ENCODE results near the gene CD80.
A peak's percentile ranks its signal among the peaks of the same experiment; 100 is the strongest.

The CD80 gene

DNA sequence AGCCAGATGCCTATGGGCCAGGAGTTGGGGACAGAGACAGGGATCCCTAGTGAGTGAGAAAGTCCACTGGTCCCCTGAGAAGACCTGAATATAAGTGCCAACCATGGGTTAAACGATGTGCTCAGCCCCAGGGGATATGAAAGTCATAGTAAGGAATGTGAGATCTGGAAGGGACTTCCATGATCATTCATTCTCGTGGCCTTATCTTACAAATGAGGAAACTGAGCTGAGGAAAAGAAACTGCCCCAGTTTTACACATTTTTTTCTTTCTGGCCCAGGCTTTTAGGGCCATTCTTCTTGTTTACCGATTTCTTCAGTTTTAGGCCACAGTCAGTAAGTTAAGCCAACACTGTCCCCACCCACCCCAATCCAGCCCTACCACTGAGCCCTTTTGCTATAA is 11.1 kb downstream of the CD80 start:
- Histone ChIP-seq H3K27me3 (ENCODE audit: low read depth) (no peaks in the 10 kb centered on the region), H3K9me3 (no peaks in the 10 kb centered on the region), H3K36me3 (replicated peaks) (no peaks in the 10 kb centered on the region), H3K4me3 (no peak overlapping the region), H3K4me1 (no peaks in the 10 kb centered on the region)
- in situ Hi-C loops (cut with MboI; ENCODE audit: low sequenced_read_pairs) = no loop called here
- DNase-seq (ENCODE audit: low spot score in 2 of 2) = no peak

DNA sequence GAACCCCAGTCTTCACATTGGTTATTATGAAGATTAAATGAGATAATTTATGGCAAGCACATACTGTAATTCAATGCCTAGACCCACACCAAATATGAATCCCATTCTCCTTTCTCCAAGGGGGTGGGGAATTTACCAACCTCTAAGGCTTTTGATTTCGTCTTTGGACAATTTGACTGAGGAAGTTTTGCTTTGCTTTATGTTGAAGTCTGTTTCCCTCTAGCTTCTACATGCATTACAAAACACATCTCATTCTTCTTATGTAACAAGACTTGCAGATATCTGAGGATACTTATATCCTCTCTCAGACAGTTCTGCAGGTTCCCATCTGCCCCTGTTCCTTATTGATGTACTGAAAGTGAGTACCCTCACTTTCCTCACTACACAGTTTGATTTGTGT is 12.2 kb downstream of the CD80 start:
- Histone ChIP-seq H3K36me3 (replicated peaks) (no peaks in the 10 kb centered on the region), H3K4me1 (no peaks in the 10 kb centered on the region), H3K4me3 (no peak overlapping the region), H3K9me3 (no peaks in the 10 kb centered on the region), H3K27me3 (ENCODE audit: low read depth) (no peaks in the 10 kb centered on the region)
- in situ Hi-C loops (cut with MboI; ENCODE audit: low sequenced_read_pairs) = no loop called here
- no peak for DNase-seq (ENCODE audit: low spot score in 2 of 2)

DNA sequence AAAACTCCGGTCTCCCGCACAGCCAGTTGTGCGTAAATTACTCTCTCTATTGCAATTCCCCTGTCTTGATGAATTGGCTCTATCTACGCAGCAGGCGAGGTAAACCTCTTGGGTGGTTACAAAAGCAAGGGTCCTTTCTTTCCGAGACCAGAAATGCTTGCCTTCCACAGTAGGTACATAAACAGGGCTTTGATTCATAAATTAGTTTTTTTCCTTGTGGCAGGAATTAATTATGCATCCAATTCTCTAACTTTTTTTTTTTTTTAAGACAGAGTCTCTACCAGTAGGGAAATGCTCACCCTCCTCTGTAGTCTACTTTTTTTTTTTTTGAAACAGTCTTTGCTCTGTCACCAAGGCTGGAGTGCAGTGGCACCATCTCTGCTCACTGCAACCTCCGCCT is 16.3 kb downstream of the CD80 start:
- H3K4me3 ChIP-seq = no peak overlapping the region
- H3K27me3 ChIP-seq (ENCODE audit: low read depth) = no peaks in the 10 kb centered on the region
- no peaks in the 10 kb centered on the region for H3K9me3 ChIP-seq
- no peaks in the 10 kb centered on the region for H3K36me3 ChIP-seq (replicated peaks)
- no peak for DNase-seq (ENCODE audit: low spot score in 2 of 2)
- in situ Hi-C loops (cut with MboI; ENCODE audit: low sequenced_read_pairs) = no loop called here
- no peaks in the 10 kb centered on the region for H3K4me1 ChIP-seq

DNA sequence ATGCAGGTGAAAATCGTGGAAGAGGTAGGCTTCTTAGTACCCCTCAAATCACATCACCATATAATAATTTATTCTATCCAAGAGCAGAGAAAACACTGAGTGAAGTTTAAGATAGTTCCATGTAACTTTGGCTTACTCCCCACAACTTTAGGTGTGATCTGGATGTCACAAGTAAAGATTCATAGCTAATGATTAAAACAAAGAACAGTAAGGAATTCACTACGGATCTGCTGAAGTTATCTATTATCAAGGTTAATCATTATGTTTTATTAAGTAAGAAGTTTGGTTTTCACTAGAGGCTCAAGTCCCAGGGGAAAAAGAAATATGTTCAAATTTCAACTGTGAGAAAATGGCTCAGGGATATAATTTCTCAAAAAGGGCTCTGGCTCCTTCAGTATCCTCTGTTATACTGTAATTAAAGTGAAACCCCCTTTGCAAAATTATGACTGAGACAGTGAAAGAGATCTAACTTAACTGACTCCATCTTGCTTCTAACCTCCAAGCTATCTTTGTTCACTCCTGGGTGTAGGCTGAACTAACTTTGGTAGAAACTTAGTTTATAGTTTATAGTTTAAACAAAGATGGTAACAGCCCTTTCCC is 17.1 kb downstream of the CD80 start:
- in situ Hi-C loops (cut with MboI; ENCODE audit: low sequenced_read_pairs) = no loop called here
- no peak overlapping the region for H3K4me3 ChIP-seq
- H3K9me3 ChIP-seq = no peaks in the 10 kb centered on the region
- no peak for DNase-seq (ENCODE audit: low spot score in 2 of 2)
- no peaks in the 10 kb centered on the region for H3K36me3 ChIP-seq (replicated peaks)
- no peaks in the 10 kb centered on the region for H3K27me3 ChIP-seq (ENCODE audit: low read depth)
- no peaks in the 10 kb centered on the region for H3K4me1 ChIP-seq

DNA sequence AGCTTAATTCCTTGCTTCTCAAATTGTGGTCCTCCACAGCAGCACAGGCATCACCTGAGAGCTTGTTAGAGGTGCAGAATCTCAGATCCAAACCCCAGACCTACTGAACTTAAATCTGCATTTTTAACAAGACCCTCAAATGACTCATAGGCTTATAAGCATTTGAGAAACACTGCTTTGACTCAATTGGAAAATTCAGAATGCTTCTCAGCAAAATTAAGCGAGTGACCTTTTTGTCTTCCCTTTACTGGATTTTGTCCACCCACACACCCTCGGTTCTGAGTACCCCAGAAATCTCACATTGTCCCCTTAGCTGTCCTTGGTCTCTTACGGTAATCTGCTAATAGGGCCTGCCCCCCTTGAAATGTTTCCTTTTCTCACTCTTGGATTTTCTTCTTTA is 17.9 kb downstream of the CD80 start:
- in situ Hi-C loops (cut with MboI; ENCODE audit: low sequenced_read_pairs) = no loop called here
- no peak for DNase-seq (ENCODE audit: low spot score in 2 of 2)
- Histone ChIP-seq H3K4me1 (no peaks in the 10 kb centered on the region), H3K4me3 (no peak overlapping the region), H3K36me3 (replicated peaks) (no peaks in the 10 kb centered on the region), H3K27me3 (ENCODE audit: low read depth) (no peaks in the 10 kb centered on the region), H3K9me3 (no peaks in the 10 kb centered on the region)

DNA sequence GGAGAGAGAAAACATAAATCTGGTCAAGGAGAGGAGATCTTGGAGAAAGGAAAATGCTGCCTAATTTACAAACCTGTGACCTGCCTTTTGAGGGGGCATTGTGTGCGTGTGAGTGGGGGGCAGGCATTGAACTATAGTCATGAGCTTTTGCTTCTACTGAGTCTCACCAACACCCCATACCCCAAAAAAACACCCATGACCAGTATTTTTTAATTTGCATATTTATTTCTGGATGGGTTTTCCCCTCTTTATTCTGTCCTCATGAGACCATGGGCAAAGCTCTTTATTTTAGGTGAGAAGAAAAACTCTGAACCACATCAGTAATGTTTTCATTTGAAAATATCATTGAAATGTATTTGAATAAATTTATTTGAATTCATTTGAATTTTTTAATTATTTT is 20.6 kb downstream of the CD80 start:
- H3K4me1 ChIP-seq = no peaks in the 10 kb centered on the region
- in situ Hi-C loops (cut with MboI; ENCODE audit: low sequenced_read_pairs) = no loop called here
- no peak for DNase-seq (ENCODE audit: low spot score in 2 of 2)

DNA sequence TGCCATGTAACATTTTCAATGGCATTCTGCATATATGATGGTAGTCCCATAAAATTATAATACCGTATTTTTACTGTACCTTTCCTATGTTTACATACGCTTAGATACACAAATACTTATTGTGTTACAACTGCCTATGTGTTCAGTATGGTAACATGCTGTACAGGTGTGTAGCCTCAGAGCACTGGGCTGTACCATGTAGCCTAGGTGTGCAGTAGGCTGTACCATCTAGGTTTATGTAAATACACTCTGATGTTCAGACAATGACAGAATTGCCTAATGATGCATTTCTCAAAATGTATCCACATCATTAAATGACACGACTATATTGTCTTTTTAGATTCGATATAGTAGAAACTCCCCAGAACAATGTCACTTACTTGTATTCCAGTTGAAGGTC is 22.7 kb downstream of the CD80 start:
- H3K9me3 ChIP-seq = no peaks in the 10 kb centered on the region
- in situ Hi-C loops (cut with MboI; ENCODE audit: low sequenced_read_pairs) = no loop called here
- H3K36me3 ChIP-seq (replicated peaks) = no peaks in the 10 kb centered on the region
- no peak for DNase-seq (ENCODE audit: low spot score in 2 of 2)
- no peaks in the 10 kb centered on the region for H3K4me1 ChIP-seq
- no peak overlapping the region for H3K4me3 ChIP-seq
- H3K27me3 ChIP-seq (ENCODE audit: low read depth) = no peaks in the 10 kb centered on the region

More for the DNA sequence above, 20.6 kb downstream of the CD80 start:
- Histone ChIP-seq H3K27me3 (ENCODE audit: low read depth) (no peaks in the 10 kb centered on the region), H3K4me3 (no peak overlapping the region), H3K36me3 (replicated peaks) (no peaks in the 10 kb centered on the region), H3K9me3 (no peaks in the 10 kb centered on the region)

DNA sequence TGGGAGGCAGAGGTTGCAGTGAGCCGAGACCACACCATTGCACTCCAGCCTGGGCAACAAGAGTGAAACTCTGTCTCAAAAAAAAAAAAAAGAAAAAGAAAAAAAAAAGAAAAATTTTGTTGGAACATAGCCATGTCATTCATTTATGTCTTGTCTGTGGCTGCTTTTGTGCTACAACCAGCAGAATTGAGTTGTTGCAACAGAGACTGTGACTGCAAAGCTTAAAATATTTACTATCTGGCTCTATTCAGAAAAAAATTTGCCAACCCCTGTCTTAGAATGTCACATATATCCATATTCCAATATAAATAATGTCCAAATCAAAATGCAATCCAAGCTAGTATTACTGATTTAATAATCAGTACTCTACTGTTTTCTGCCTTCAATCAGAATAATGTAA is 25.1 kb downstream of the CD80 start:
- Histone ChIP-seq H3K9me3 (no peaks in the 10 kb centered on the region), H3K36me3 (replicated peaks) (no peaks in the 10 kb centered on the region), H3K27me3 (ENCODE audit: low read depth) (no peaks in the 10 kb centered on the region), H3K4me1 (no peaks in the 10 kb centered on the region), H3K4me3 (no peak overlapping the region)
- in situ Hi-C loops (cut with MboI; ENCODE audit: low sequenced_read_pairs) = no loop called here
- DNase-seq (ENCODE audit: low spot score in 2 of 2) = no peak

DNA sequence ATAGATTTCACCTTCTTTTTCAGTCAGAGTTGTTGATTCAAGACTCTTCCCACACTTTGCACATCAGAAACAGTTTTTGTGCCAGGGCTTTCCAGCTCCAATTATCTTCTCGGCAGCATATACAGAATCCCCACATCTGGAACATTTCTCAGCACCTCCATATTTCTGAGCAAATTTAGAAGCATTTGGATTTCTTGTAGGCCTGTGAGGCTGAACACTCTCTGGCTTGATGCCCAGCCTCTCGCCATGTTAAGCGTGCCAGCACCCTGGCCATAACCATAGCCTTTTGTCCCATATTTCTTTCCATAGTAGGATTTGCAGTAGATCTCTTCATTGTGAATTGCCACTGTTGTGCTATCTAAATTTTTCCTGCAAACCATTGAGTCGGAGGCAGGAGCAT is 28.3 kb downstream of the CD80 start:
- in situ Hi-C loops (cut with MboI; ENCODE audit: low sequenced_read_pairs) = no loop called here
- H3K36me3 ChIP-seq (replicated peaks) = no peaks in the 10 kb centered on the region
- no peak for DNase-seq (ENCODE audit: low spot score in 2 of 2)

DNA sequence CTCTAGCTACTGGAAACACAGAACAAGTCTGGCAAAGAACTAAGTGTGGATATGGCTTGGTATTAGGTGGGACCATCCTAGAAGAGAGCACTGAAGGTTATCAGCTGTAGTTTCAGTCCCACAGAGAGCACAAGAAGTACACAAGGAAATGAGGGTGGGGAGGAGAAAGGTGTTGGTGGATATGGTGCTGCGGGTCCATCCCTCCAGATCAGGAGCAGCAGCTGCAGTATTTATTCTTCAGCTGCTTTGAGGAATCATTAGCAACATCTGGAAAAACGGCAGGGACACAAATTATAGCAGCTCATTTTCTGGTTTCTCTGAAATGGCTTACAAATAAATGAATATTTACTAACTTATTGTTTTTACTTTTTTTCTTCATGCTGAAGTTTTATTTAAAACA is 29.0 kb downstream of the CD80 start:
- H3K36me3 ChIP-seq (replicated peaks) = no peaks in the 10 kb centered on the region; the same call in 1 of the 2 replicates

More for the DNA sequence above, 28.3 kb downstream of the CD80 start:
- H3K9me3 ChIP-seq = no peaks in the 10 kb centered on the region
- H3K4me3 ChIP-seq = no peak overlapping the region
- no peaks in the 10 kb centered on the region for H3K27me3 ChIP-seq (ENCODE audit: low read depth)
- no peaks in the 10 kb centered on the region for H3K4me1 ChIP-seq

DNA sequence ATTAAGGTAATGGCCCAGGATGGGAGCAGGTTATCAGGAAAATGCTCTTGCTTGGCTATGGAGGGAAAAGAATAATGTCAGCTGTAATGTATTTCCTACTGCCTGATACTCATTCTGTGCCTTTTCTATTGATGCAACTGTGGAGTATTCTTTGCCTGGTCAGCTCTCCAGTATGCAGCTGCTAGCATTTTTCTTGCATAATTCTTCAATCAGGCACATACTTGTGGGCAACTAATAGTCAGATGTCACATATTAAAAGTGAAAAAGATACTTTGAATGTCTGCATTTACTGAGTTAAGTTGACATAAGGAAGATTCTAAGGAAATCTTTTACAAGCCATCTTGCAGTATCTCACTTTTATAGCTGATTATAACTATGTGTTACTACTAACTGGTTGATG is 29.5 kb downstream of the CD80 start:
- no peak for DNase-seq (ENCODE audit: low spot score in 2 of 2)
- no peaks in the 10 kb centered on the region for H3K27me3 ChIP-seq (ENCODE audit: low read depth)
- H3K9me3 ChIP-seq = no peaks in the 10 kb centered on the region
- H3K4me1 ChIP-seq = no peaks in the 10 kb centered on the region
- in situ Hi-C loops (cut with MboI; ENCODE audit: low sequenced_read_pairs) = no loop called here
- no peak overlapping the region for H3K4me3 ChIP-seq
- no peaks in the 10 kb centered on the region; the same call in 1 of the 2 replicates for H3K36me3 ChIP-seq (replicated peaks)

More for the DNA sequence above, 29.0 kb downstream of the CD80 start:
- in situ Hi-C loops (cut with MboI; ENCODE audit: low sequenced_read_pairs) = no loop called here
- DNase-seq (ENCODE audit: low spot score in 2 of 2) = no peak
- Histone ChIP-seq H3K4me1 (no peaks in the 10 kb centered on the region), H3K4me3 (no peak overlapping the region), H3K9me3 (no peaks in the 10 kb centered on the region), H3K27me3 (ENCODE audit: low read depth) (no peaks in the 10 kb centered on the region)

DNA sequence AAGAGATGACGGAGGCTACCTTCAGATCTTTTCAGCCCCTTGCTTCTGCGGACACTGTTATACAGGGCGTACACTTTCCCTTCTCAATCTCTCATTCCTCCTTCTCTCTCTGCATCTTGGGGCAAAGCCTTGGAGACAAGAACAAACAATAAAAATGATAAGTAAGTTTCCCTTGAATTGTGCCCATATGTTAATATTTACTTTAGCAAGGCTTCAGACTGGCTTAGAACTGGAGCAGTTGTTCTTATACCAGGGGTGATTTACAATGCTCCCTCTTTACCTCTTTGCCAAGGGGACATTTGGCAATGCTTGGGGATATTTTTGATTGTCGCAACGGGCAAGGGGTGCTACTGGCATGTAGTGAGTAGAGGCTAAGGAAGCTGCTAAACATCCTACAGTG is 31.7 kb downstream of the CD80 start:
- H3K9me3 ChIP-seq = no peaks in the 10 kb centered on the region
- no peak overlapping the region for H3K4me3 ChIP-seq
- no peak for DNase-seq (ENCODE audit: low spot score in 2 of 2)
- H3K36me3 ChIP-seq (replicated peaks) = peaks cover 12% of the 10 kb centered on the region
- no peaks in the 10 kb centered on the region for H3K4me1 ChIP-seq
- no peaks in the 10 kb centered on the region for H3K27me3 ChIP-seq (ENCODE audit: low read depth)
- in situ Hi-C loops (cut with MboI; ENCODE audit: low sequenced_read_pairs) = no loop called here

DNA sequence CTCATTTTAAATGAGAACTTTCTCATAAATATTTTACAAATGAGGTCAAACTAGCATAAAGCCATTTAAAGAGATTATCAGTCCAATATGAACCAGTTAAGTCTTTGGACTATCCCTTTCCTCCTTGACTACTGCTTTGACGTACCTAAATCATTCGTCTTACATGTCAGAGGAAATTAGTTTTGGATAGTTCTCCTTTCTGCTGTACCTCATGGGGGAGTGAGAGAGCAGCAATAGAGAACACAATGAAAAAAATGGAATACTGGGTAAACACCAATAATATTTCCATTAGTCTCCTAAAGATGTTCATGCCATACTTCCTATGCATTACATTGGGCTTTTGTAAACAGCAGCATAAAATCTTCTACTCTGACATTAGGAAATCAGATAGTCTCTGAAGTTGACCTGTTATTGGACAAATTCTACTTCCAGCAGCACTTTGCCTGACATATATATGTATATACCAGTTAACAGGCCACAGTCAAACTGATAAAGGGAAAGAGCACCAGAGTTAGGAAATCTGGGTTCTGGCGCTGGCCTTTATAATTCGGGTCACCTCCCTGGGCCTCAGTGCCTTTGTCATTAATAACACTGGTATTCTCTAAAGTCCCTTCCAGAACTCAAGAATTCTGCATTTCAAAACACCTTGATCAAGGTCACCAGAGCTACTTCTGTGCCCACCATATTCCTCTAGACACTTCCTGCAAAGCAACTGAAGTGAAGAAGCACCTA is 34.3 kb downstream of the CD80 start:
- DNase-seq (ENCODE audit: low spot score in 2 of 2) = peak in 1 of 2 experiments; percentile 15
- Histone ChIP-seq H3K9me3 (no peaks in the 10 kb centered on the region), H3K36me3 (replicated peaks) (peaks cover 24% of the 10 kb centered on the region), H3K27me3 (ENCODE audit: low read depth) (no peaks in the 10 kb centered on the region), H3K4me1 (no peaks in the 10 kb centered on the region), H3K4me3 (no peak overlapping the region)
- in situ Hi-C loops (cut with MboI; ENCODE audit: low sequenced_read_pairs) = no loop called here

DNA sequence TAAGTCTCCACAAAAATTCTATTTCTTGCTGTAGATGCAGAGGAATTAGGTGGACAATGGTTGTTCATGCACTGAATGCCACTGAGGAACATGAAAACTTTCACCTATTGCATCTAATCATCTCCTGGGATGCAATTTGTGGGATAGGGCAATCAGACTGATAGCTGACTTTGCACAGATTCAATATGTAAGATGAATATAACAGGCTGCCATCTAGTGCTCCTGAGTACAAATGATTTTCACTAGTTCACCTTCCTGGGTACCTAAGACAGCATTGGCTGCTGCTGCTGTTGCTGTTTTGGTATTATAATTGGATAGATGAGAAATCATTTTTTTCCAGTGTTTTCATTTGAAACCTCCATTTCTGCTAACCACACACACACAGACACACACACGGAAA is 41.4 kb downstream of the CD80 start:
- Histone ChIP-seq H3K27me3 (ENCODE audit: low read depth) (no peaks in the 10 kb centered on the region), H3K36me3 (replicated peaks) (peaks cover 78% of the 10 kb centered on the region)
- in situ Hi-C loops (cut with MboI; ENCODE audit: low sequenced_read_pairs) = no loop called here

DNA sequence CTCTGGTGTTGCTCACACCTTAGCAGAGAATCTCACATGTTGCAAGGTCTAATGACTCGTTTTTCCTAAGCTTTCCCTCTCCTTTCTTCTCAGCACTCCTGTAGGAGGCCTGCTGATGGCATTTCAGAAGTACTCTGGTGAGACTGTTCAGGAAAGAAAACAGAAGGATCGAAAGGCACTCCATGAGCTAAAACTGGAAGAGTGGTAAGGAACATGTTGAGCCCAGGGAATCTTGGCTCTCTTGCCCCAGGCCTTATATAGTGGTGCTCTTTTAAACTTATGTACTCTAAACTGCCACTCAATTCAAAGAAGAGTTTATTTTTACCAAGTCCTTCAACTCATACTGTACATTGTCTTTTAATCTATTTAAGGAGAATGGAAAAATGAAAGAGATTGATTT is 42.3 kb downstream of the CD80 start:
- in situ Hi-C loops (cut with MboI; ENCODE audit: low sequenced_read_pairs) = no loop called here
- H3K36me3 ChIP-seq (replicated peaks) = peaks cover 82% of the 10 kb centered on the region
- no peaks in the 10 kb centered on the region for H3K9me3 ChIP-seq
- no peak overlapping the region for H3K4me3 ChIP-seq
- no peak for DNase-seq (ENCODE audit: low spot score in 2 of 2)
- H3K4me1 ChIP-seq = no peaks in the 10 kb centered on the region
- no peaks in the 10 kb centered on the region for H3K27me3 ChIP-seq (ENCODE audit: low read depth)

More for the DNA sequence above, 41.4 kb downstream of the CD80 start:
- no peak for DNase-seq (ENCODE audit: low spot score in 2 of 2)
- no peak overlapping the region for H3K4me3 ChIP-seq
- no peaks in the 10 kb centered on the region for H3K4me1 ChIP-seq
- H3K9me3 ChIP-seq = no peaks in the 10 kb centered on the region

Data from HAP-1 (cell line).